HG02840 (cell line): ENCODE results near the gene NRCAM.

Experiments
- ATAC-seq: cut with Tn5 transposase; IDR thresholded peaks from one replicate; pipeline ENCODE4 v1.9.1; 2021; ENCODE audit warnings: mild to moderate bottlenecking, moderate library complexity, moderate number of reproducible peaks; ENCODE audit not compliant: unreplicated experiment, low FRiP score

Gene NRCAM

GRCh38 chr7:108142675-108143259 is 313.5 kb downstream of the NRCAM start:
- no peak for ATAC-seq

DNA sequence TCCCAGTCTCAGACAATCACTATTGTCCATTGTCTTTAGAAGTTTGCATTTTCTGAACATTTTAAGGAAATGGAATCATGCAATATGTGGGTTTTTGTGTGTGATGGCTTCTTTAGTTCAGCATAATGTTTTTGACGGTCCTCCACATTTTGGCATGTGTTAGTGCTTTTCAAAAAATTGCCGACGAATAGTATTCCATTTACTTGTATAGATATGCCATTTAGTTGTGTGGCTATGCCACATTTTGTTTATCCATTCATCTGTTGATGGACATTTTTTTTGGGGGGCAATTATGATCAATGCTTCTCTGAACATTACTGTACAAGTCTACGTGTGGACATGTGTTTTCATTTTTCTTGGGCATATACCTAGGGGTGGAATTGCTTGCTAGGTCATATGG is 314.1 kb downstream of the NRCAM start:
- ATAC-seq = no peak

GRCh38 chr7:108140671-108141070 is 315.6 kb downstream of the NRCAM start:
- no peak for ATAC-seq

- no peak for ATAC-seq
Measured at GRCh38 chr7:108138911-108139310, 317.3 kb downstream of the NRCAM start.

DNA sequence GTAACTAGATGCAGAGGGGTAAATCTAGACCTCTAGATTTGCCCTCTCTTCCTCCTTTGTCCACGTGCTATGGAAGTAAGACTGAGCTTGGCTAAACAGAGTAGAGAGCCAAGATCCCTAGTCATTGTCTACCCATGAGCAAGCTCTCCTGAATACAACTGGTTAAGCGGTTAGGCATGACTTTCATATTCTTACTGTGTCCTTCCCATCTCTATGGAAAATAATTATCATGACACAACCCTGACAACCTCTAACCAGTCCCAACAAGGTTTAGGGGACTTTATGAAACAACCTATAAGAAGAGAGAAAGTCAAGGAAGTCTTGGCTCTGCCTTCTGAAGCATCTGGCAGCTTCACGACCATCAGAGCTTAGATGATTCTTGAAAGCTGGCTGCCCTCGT is 318.2 kb downstream of the NRCAM start:
- ATAC-seq = no peak

- ATAC-seq = no peak
Measured at GRCh38 chr7:108137040-108137439, 319.2 kb downstream of the NRCAM start.

GRCh38 chr7:108136191-108136688 is 320.0 kb downstream of the NRCAM start:
- ATAC-seq = peak; percentile 18

GRCh38 chr7:108135446-108136190 is 320.6 kb downstream of the NRCAM start:
- ATAC-seq = peak; percentile 94

- ATAC-seq = no peak
Measured at GRCh38 chr7:108134486-108134885, 321.8 kb downstream of the NRCAM start.

DNA sequence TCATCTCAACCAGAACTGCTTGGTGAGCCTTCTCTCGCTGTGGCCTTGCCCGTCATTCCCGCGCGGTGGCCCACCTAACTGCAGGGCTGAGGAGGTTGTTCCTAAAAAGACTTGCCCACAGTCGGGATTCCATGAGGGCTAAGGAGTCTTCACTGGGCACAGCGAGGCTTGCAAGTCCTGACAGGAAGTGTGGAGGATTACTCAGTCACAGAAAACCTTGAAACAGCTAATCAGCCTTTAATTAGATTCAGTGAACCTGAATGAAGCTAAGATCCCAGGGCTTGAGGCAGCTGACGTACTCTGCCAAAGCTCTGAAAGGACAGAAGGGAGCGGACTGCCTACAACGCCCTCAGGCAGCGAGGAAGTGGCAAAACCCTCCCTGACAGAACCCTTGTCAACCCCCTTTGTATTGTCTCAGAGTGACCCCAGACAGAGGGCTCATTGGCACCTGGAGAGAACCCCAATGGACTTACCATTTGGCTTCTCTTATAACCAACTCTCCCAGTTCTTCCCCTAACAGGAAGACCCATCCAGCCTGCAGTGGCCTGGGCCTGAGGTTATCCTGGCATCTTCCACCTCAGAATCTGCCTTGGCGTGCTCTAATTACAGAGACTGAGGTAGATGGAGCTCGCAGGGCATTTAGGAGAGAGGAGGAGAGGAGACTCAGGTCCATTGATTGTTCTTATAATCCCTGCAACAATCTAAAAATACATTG is 323.5 kb downstream of the NRCAM start:
- ATAC-seq = no peak

DNA sequence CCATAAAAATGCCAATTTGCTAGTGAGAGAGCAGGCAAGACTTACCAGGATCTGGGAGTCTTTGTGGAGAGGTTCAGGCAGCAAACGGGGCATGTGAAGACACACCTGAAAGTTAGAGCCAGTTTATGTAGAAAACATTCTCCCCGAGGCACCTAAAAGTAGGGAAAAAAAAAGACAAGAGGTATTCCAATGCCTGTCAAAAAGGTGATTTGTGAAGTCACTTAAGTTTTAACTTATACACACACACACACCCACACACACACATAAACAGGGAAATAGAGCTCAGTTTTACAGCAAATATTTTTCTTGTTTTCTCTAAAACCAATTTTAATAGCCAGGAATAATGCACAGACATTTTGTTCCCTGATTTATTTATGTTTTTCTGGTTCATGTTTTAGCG is 326.0 kb downstream of the NRCAM start, which contains the start of gene LAMB4:
TSS of gene LAMB4 (minus strand) at position 101 of the 400 bp plus-strand sequence. CDS start 7,197 bp downstream, outside the sequence.
- ATAC-seq = no peak

DNA sequence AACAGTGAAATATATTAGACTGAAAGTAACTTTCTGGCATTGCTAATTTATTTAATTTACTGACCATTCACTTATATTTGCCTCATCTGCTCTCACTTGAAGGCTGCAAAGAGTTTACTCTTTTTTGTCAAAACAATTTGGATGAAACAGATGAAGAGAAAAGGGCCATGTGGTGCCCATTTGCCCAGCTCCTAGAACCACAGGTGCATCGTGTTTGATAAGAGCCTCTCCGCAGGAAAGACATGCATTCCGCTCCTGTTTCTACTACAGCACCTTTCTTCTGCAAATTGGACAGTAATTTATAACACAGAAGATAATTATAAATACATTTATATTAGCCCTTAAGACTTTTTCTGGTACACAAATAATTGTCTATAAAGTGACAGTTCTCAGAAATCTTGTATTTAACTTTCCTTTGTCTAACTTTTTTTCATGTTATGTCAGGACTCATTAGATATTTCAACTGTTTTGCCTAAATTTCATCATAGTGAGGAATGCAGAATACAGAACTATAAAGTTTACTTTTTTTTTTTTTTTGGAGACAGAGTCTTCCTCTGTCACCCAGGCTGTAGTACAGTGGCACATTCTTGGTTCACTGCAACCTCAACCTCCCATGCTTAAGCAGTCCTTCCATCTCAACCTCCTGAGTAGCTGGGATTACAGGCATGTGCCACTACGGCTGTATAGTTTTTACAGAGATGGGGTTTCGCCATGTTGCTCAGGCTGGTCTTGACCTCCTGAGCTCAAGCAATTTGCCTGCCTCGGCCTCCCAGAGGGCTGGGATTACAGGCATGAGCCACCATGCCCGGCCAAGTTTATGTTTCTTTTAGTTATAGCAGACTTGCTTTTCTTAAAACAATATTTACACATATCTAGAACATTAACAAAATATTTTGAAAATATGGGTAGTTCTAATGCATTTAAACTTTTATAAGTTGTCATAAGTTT is 326.9 kb downstream of the NRCAM start:
- no peak for ATAC-seq

DNA sequence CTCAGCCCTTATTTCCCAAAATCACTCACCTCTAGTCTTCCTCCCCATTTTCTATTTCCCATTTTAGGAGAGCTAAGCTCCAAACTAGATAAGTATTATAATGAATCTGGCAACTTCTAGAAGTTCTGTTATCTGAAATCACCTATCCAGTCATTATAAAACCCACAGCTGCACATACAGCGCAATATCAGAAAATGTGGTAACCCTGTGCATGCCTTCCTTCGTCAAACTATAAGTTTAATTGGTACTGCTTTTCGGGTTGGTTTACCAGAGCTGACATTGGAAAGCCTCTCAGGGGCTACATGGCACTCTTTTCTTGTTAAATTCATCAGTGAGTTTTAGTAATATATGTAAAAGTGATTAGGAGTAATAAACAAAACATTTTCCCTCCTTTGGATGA is 327.7 kb downstream of the NRCAM start:
- no peak for ATAC-seq

DNA sequence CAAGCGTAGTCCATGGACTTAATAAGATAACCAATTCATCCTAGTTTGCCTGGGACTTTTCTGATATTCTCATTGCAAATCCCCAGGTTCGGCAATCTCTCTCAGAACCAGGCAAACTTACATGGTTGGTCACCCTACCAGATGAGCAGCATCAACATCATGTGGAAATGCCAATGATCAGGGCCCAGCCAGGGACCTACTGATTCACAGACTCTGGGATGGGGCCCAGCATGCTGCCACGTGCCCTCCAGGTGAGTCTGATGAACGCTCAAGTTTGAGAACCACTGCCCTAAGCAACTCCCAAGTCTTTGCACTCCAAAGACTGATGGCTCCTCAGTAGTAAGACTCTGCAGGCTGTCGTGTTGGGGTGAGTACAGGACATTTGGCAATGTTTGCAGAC is 328.8 kb downstream of the NRCAM start:
- ATAC-seq = no peak

DNA sequence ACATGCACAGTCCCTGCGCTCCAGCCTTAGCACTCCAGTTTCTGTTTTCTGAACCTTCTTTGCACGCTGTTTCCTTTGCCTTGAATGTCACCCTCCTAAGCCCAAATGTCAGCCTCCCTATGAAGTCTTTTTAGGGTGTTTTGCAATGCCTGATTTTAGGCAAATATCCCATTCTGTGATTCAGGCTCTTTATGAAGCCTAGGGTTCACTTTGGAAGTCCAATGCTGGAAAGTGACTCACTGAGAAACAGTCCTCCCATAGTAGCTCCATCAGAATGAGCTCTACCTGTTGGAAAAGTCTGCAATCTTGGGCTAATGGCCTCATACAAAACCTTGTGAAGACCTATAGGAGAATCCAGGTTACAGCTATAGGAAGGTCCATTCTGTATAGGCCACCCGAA is 331.4 kb downstream of the NRCAM start:
- ATAC-seq = no peak

GRCh38 chr7:108122181-108122580 is 334.1 kb downstream of the NRCAM start:
- ATAC-seq = no peak

GRCh38 chr7:108120933-108121332 is 335.3 kb downstream of the NRCAM start:
- ATAC-seq = no peak

GRCh38 chr7:108120196-108120595 is 336.0 kb downstream of the NRCAM start:
- no peak for ATAC-seq

GRCh38 chr7:108118959-108119358 is 337.3 kb downstream of the NRCAM start:
- no peak for ATAC-seq

DNA sequence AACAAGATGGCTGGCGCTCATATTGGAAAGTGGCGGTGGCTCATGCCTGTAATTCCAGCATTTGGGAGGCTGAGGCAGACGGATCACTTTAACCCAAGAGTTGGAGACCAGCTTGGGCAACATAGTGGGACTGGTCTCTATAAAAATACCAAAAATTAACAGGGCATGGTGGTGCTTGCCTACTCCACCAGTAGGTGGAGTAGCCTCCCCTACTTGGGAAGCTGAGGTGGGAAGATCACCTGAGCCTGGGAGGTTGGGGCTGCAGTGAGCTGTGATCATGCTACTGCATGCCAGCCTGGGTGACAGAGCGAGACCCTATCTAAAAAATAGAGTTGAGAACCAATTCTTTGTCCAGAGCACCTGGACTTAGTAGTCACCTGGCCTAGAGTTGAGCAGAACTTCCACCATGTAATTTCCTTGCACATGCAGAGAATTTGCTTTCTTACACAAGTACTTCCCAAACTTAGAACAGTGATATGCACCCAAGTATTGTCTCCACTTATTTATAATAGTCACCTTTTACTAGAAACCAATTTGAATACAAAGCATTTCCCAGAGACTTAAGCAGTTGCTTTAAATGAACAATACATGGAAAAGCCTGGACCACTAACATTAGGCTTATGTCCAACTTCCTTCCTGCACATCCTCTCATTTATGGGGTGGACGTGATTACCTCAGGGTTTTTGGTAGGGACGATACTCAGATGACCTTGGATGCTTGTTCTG is 342.0 kb downstream of the NRCAM start:
- ATAC-seq = peak; percentile 70
